CD4-positive, alpha-beta T cell (primary cell): Measurements from ENCODE around the gene KCNH1. TPM values are rescaled to one million over a fixed set of nuclear protein-coding genes. Genes with fewer than 3 reads are reported as not detected.

Source experiments
- ATAC-seq: fragments of 200-7000 bp; cut with Tn5 transposase; one replicate; pipeline ENCODE4 v1.10.0; 2022; ENCODE audit warnings: mild to moderate bottlenecking; ENCODE audit not compliant: poor library complexity
- CTCF ChIA-PET: fragments of 350-600 bp; sonication (Branson Sonifier 250); formaldehyde crosslinking; loops from one replicate; lab custom pipeline; 2021; ENCODE audit warnings: antibody characterized with exemption, inconsistent platforms; lab: Charles Lee
- POLR2A ChIA-PET: fragments of 350-600 bp; sonication (Branson Sonifier 250); formaldehyde crosslinking; loops from one replicate; lab custom pipeline; 2021; ENCODE audit warnings: antibody characterized with exemption, inconsistent platforms; lab: Charles Lee
- DNase-seq, 14 experiments: peaks; one replicate each; pipeline ENCODE4 v3.0.0-alpha.2; 2013 to 2020; ENCODE audit warnings: mixed read lengths in 2 of 14
- H3K27ac ChIP-seq, 2 donors: one replicate each; pipeline versions ENCODE4 v1.5.1 to v1.7.0; 2013; ENCODE audit warnings: low read length in 2 of 2, low read depth in 1 of 2, mild to moderate bottlenecking in 1 of 2
- H3K27me3 ChIP-seq, 2 experiments: 1 replicate in 1 of 2; 2 replicates in 1 of 2; pipeline versions ENCODE4 v1.6.1 to v1.7.0; 2013; ENCODE audit warnings: low read length in 2 of 2, control low read depth in 1 of 2, mild to moderate bottlenecking in 1 of 2, moderate library complexity in 1 of 2; ENCODE audit not compliant: insufficient read depth in 2 of 2, control insufficient read depth in 1 of 2
- H3K36me3 ChIP-seq: one replicate; pipeline ENCODE4 v1.6.1; 2013; ENCODE audit warnings: low read length, control low read depth; ENCODE audit not compliant: insufficient read depth
- H3K4me1 ChIP-seq: one replicate; pipeline ENCODE4 v1.6.1; 2013; ENCODE audit warnings: low read length, control low read depth; ENCODE audit not compliant: insufficient read depth
- H3K4me3 ChIP-seq: one replicate; pipeline ENCODE4 v1.5.1; 2013; ENCODE audit warnings: mild to moderate bottlenecking, low read length, moderate library complexity
- H3K9me3 ChIP-seq, 2 experiments: 1 replicate in 1 of 2; 2 replicates in 1 of 2; pipeline versions ENCODE4 v1.6.1 to v1.7.0; 2013; ENCODE audit warnings: low read length in 2 of 2, mild to moderate bottlenecking in 2 of 2, control low read depth in 1 of 2, moderate library complexity in 1 of 2; ENCODE audit not compliant: control insufficient read depth in 1 of 2, insufficient read depth in 1 of 2
- H3K27ac Mint-ChIP-seq: one replicate; pipeline ENCODE4 v1.8.0; 2020; ENCODE audit warnings: mixed read lengths
- H3K27me3 Mint-ChIP-seq: one replicate; pipeline ENCODE4 v1.8.0; 2021; ENCODE audit warnings: mixed read lengths
- H3K36me3 Mint-ChIP-seq: one replicate; pipeline ENCODE4 v1.8.0; 2021; ENCODE audit warnings: low read depth, mixed read lengths
- H3K4me1 Mint-ChIP-seq: one replicate; pipeline ENCODE4 v1.8.0; 2021; ENCODE audit warnings: low read depth, mixed read lengths
- H3K4me3 Mint-ChIP-seq: one replicate; pipeline ENCODE4 v1.8.0; 2020; ENCODE audit warnings: mild to moderate bottlenecking, mixed read lengths
- H3K9me3 Mint-ChIP-seq: one replicate; pipeline ENCODE4 v1.8.0; 2020; ENCODE audit warnings: mixed read lengths
- intact Hi-C, 2 experiments: fragments of 100-400 bp; cut with DNase I in 1 of 2; cut with micrococcal nuclease in 1 of 2; formaldehyde crosslinking; loops; one replicate each; pipeline versions ENCODE4 v1.15.1 to v1.9.0; 2023 to 2025; cut with DNase I, micrococcal nuclease
- total RNA-seq, 174 experiments: library from RNA in 2 of 174; stranded (reverse) in 2 of 174; gene quantifications; one replicate each; pipeline ENCODE4 v1.2.3 and lab custom pipeline; 2021 to 2026
- TF ChIP-seq, protein P1 (sequence below): fragments of 200-600 bp; IDR thresholded peaks from one replicate; pipeline ENCODE4 v1.8.0; 2022; ENCODE audit warnings: antibody characterized with exemption, mild to moderate bottlenecking

KCNH1 gene
- total RNA-seq, 2 experiments from 2014 or later, result not detected

DNA sequence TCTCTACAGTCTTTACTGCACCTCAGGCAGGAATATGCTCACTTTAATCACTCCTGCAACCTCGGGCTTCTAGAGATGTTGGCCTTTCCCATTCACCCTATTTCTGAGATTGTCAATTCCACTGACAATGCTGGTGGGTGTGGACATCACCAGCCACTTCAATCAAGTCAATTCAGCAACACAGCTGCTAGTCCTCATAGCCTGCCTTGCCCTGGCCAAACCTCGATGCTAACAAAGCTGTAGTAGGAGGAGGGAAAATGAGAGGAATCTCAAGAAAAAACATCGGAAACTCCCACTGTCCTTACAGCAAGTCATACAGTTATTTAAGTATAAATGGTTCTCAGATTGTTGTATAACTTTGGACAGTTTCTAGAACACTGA, 155.0 kb downstream of the KCNH1 start:
- Mint-ChIP-seq H3K4me1 (no peaks in the 10 kb centered on the region), H3K4me3 (no peak overlapping the region), H3K27ac (no peak overlapping the region), H3K36me3 (no peaks in the 10 kb centered on the region), H3K9me3 (peaks cover 4% of the 10 kb centered on the region), H3K27me3 (peaks cover 19% of the 10 kb centered on the region)
- intact Hi-C loops, result no loop called here
- Histone ChIP-seq H3K36me3 (no peaks in the 10 kb centered on the region), H3K4me3 (no peak overlapping the region), H3K9me3 (peaks cover 0 to 4% of the 10 kb centered on the region in 2 experiments), H3K27me3 (peaks cover 6 to 7% of the 10 kb centered on the region in 2 experiments), H3K4me1 (no peaks in the 10 kb centered on the region), H3K27ac (no peak overlapping the region)
- CTCF ChIA-PET, result no interaction called here
- DNase-seq (no peak), ATAC-seq (no peak)
- POLR2A ChIA-PET, result no interaction called here
- TF ChIP-seq, protein P1, sequence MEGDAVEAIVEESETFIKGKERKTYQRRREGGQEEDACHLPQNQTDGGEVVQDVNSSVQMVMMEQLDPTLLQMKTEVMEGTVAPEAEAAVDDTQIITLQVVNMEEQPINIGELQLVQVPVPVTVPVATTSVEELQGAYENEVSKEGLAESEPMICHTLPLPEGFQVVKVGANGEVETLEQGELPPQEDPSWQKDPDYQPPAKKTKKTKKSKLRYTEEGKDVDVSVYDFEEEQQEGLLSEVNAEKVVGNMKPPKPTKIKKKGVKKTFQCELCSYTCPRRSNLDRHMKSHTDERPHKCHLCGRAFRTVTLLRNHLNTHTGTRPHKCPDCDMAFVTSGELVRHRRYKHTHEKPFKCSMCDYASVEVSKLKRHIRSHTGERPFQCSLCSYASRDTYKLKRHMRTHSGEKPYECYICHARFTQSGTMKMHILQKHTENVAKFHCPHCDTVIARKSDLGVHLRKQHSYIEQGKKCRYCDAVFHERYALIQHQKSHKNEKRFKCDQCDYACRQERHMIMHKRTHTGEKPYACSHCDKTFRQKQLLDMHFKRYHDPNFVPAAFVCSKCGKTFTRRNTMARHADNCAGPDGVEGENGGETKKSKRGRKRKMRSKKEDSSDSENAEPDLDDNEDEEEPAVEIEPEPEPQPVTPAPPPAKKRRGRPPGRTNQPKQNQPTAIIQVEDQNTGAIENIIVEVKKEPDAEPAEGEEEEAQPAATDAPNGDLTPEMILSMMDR, result no peak

DNA sequence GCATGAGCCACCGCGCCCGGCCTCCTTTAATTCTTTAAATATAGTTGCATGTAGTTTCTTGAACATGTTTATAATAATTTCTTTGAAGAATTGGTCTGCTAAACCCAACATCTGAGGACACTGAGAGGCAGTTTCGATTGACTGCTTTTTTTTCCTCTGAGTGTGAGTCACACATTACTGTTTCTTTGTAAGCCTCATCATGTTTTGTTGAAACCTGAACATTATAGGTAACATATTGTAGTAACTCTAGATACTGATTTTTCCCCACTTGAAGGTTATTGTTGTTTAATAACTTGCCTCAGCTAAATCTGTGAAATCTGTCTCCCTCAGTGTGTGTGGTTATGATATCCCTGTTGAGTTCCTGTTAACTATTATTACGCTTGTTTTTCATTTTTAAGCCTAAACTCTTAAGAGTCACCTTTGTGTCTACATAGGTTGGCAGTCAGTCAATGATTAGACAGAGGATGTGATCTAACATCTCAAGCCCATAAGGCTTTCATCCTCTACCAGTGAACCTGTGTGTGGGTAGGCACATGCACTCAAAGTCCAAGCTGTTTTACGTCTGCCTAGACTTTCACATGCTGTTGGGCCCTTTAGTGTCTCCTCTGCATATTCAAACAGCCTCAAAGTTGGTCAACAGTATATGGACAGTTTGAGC, 155.5 kb downstream of the KCNH1 start:
- POLR2A ChIA-PET, result no interaction called here
- no peak overlapping the region for H3K4me3 ChIP-seq

DNA sequence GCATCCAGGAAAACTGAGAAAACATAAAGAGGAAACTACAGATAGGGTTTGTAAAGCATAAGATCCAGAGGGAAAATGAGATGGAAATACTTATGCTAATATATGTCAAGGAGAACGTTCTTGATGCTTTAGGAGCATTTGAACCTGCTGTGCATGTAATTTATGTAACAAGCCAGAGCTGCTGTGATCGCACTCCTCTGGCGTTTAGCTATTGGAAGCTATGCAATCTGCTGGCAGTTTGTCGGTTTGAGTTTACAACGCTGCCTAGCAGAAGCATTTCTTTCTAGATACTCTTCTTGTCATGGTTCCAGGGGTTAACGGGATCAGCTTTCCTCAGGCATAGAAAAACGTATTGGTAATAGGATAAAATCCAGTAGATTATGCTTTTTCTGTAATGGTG, 182.7 kb downstream of the KCNH1 start:
- no peak overlapping the region for H3K4me3 ChIP-seq
- TF ChIP-seq, protein P1, result no peak
- ChIA-PET CTCF (no interaction called here), POLR2A (no interaction called here)
- no peak for ATAC-seq
- DNase-seq, result no peak
- no peaks in the 10 kb centered on the region for H3K36me3 ChIP-seq
- no peak overlapping the region for H3K4me3 Mint-ChIP-seq
- no peaks in the 10 kb centered on the region for H3K27me3 Mint-ChIP-seq
- no peaks in the 10 kb centered on the region for H3K9me3 Mint-ChIP-seq
- no peaks in the 10 kb centered on the region for H3K27me3 ChIP-seq
- no peaks in the 10 kb centered on the region for H3K36me3 Mint-ChIP-seq
- no peak overlapping the region for H3K27ac Mint-ChIP-seq
- no peaks in the 10 kb centered on the region for H3K4me1 Mint-ChIP-seq
- no peaks in the 10 kb centered on the region for H3K4me1 ChIP-seq
- H3K27ac ChIP-seq, result no peak overlapping the region
- intact Hi-C loops, result loop anchor here in 1 of 2 experiments (2.0 kb wide), 1 partner anchor 542 kb away; no protein-coding TSS in a partner anchor
- no peaks in the 10 kb centered on the region for H3K9me3 ChIP-seq

More for the DNA sequence above, 155.5 kb downstream of the KCNH1 start:
- no peak overlapping the region for H3K27ac Mint-ChIP-seq
- H3K27me3 Mint-ChIP-seq, result peaks cover 19% of the 10 kb centered on the region
- no peaks in the 10 kb centered on the region for H3K36me3 Mint-ChIP-seq
- TF ChIP-seq, protein P1, result no peak
- peaks cover 0 to 4% of the 10 kb centered on the region in 2 experiments for H3K9me3 ChIP-seq
- CTCF ChIA-PET, result no interaction called here
- no peak for DNase-seq
- H3K9me3 Mint-ChIP-seq, result peaks cover 2% of the 10 kb centered on the region
- H3K27me3 ChIP-seq, result peaks cover 6 to 7% of the 10 kb centered on the region in 2 experiments
- no peaks in the 10 kb centered on the region for H3K4me1 Mint-ChIP-seq
- no peak overlapping the region for H3K4me3 Mint-ChIP-seq
- H3K27ac ChIP-seq, result no peak overlapping the region
- H3K36me3 ChIP-seq, result no peaks in the 10 kb centered on the region
- no peak for ATAC-seq
- intact Hi-C loops, result no loop called here
- H3K4me1 ChIP-seq, result no peaks in the 10 kb centered on the region
